HepG2 (cell line): ENCODE data around the gene BBIP1. TPM values are rescaled to one million over a fixed set of nuclear protein-coding genes. Genes with fewer than 3 reads are reported as not detected.

Experiments used
- BRD4 ChIP-seq: sonication (generic); formaldehyde crosslinking; IDR thresholded peaks from 2 replicates; pipeline ENCODE4 v1.4.0; 2020; ENCODE audit warnings: missing genetic modification reagents
- CENPT ChIP-seq: sonication (generic); formaldehyde crosslinking; IDR thresholded peaks from 2 replicates; pipeline ENCODE4 v1.8.0; 2022; ENCODE audit warnings: low read depth, mild to moderate bottlenecking, moderate library complexity, missing genetic modification reagents
- CENPX ChIP-seq: sonication (generic); formaldehyde crosslinking; IDR thresholded peaks from 2 replicates; pipeline ENCODE4 v1.9.0; 2021; ENCODE audit warnings: mild to moderate bottlenecking, missing genetic modification reagents, moderate library complexity
- ETV5 ChIP-seq: IDR thresholded peaks from 2 replicates; pipeline ENCODE4 v1.6.1; 2018; ENCODE audit warnings: missing biosample characterization, missing genetic modification reagents, inconsistent platforms, borderline replicate concordance
- FOSL1 ChIP-seq: sonication (generic); formaldehyde crosslinking; IDR thresholded peaks from 2 replicates; pipeline ENCODE4 v1.9.0; 2021; ENCODE audit warnings: missing genetic modification reagents, borderline replicate concordance
- GMEB1 ChIP-seq: sonication (generic); formaldehyde crosslinking; IDR thresholded peaks from 2 replicates; pipeline ENCODE4 v1.5.1; 2020; ENCODE audit warnings: missing genetic modification reagents, mild to moderate bottlenecking, borderline replicate concordance
- ISX ChIP-seq: sonication (generic); formaldehyde crosslinking; conservative IDR thresholded peaks from 2 replicates; pipeline ENCODE4 v1.5.0; 2020; ENCODE audit warnings: missing genetic modification reagents
- KDM2A ChIP-seq: sonication (generic); formaldehyde crosslinking; IDR thresholded peaks from 2 replicates; pipeline ENCODE4 v1.4.0; 2020; ENCODE audit warnings: low read depth, missing genetic modification reagents, borderline replicate concordance
- POLR2AphosphoS5 ChIP-seq: IDR thresholded peaks from 2 replicates; pipeline ENCODE4 v1.6.1; 2012; ENCODE audit warnings: low read depth, low read length
- PRDM10 ChIP-seq: sonication (generic); formaldehyde crosslinking; IDR thresholded peaks from 2 replicates; pipeline ENCODE4 v1.4.0; 2020; ENCODE audit warnings: low read depth, missing genetic modification reagents
- RNF2 ChIP-seq: fragments of 450-650 bp; conservative IDR thresholded peaks from 2 replicates; pipeline ENCODE4 v1.6.1; 2016; ENCODE audit warnings: low read depth
- SRF ChIP-seq: IDR thresholded peaks from 2 replicates; pipeline ENCODE4 v1.6.1; 2011; ENCODE audit warnings: mild to moderate bottlenecking, low read depth, low read length, moderate library complexity
- THAP9 ChIP-seq: sonication (generic); formaldehyde crosslinking; IDR thresholded peaks from 2 replicates; pipeline ENCODE4; 2020; ENCODE audit warnings: missing genetic modification reagents, mild to moderate bottlenecking, borderline replicate concordance
- ZC3H13 ChIP-seq: sonication (generic); formaldehyde crosslinking; IDR thresholded peaks from 2 replicates; pipeline ENCODE4 v1.8.1; 2023; ENCODE audit warnings: mild to moderate bottlenecking, missing genetic modification reagents, moderate library complexity
- ZNF101 ChIP-seq: sonication (generic); formaldehyde crosslinking; IDR thresholded peaks from 2 replicates; pipeline ENCODE4 v1.4.0; 2020; ENCODE audit warnings: mild to moderate bottlenecking, low read depth, missing genetic modification reagents, borderline replicate concordance
- ZNF232 ChIP-seq: sonication (generic); formaldehyde crosslinking; IDR thresholded peaks from 2 replicates; pipeline ENCODE4 v1.4.0; 2020; ENCODE audit warnings: missing genetic modification reagents, borderline replicate concordance
- ZNF256 ChIP-seq: sonication (generic); formaldehyde crosslinking; conservative IDR thresholded peaks from 2 replicates; pipeline ENCODE4 v1.4.0; 2020; ENCODE audit warnings: missing genetic modification reagents
- ZNF431 ChIP-seq: sonication (generic); formaldehyde crosslinking; IDR thresholded peaks from 2 replicates; pipeline ENCODE4 v1.9.0; 2022; ENCODE audit warnings: missing genetic modification reagents, low read depth, mild to moderate bottlenecking, borderline replicate concordance
- ZNF484 ChIP-seq: sonication (generic); formaldehyde crosslinking; IDR thresholded peaks from 2 replicates; pipeline ENCODE4 v1.5.1; 2020; ENCODE audit warnings: mild to moderate bottlenecking, low read depth, missing genetic modification reagents, borderline replicate concordance
- ZNF614 ChIP-seq: IDR thresholded peaks from 2 replicates; pipeline ENCODE4 v1.6.1; 2018; ENCODE audit warnings: missing biosample characterization, missing genetic modification reagents, inconsistent platforms, borderline replicate concordance
- polyA plus RNA-seq, 8 experiments: library from polyadenylated mRNA; depleted of rRNA in 3 of 8; stranded (reverse) in 7 of 8; unstranded in 1 of 8; fragments of >200 nt; fragmentation: Illumina TruSeq in 4 of 8; extraction: Trizol in 4 of 8; gene quantifications; 2 replicates each; pipeline versions ENCODE4 v1.2.1 to v1.2.3, GENCODE V29; 2011 to 2016; ENCODE audit warnings: low read depth in 4 of 8, missing spikeins in 1 of 8, mixed read lengths in 1 of 8; ENCODE audit not compliant: insufficient read depth in 1 of 8
- total RNA-seq, 5 experiments: library from RNA; depleted of rRNA; stranded (reverse); fragments of >200 nt; fragmentation: Illumina TruSeq; extraction: Trizol; gene quantifications; 2 replicates each; pipeline ENCODE4 v1.2.3, GENCODE V29; 2016; ENCODE audit warnings: low read depth in 1 of 5

The BBIP1 gene
- total and polyA plus RNA-seq, 2 of the 13 experiments (the other 11 are each of a cell fraction or from before 2014, with no cell fraction given): 18.3 to 24.1 TPM

- 0 out of 2 replicates have a peak, but pooled peaks have one; percentile 30 for TF ChIP-seq GMEB1 (CRISPR knock-in tag)
- no peak for TF ChIP-seq CENPT
- no peak for TF ChIP-seq SRF
- no peak for TF ChIP-seq ZNF101 (CRISPR knock-in tag)
- no peak for TF ChIP-seq ZNF232 (CRISPR knock-in tag)
- TF ChIP-seq ZC3H13 (CRISPR knock-in tag): 0 out of 2 replicates have a peak, but pooled peaks have one; percentile 45
- no peak; the same call in 1 of the 2 replicates for TF ChIP-seq KDM2A (CRISPR knock-in tag)
- TF ChIP-seq CENPX (CRISPR knock-in tag): no peak
- no peak for TF ChIP-seq ZNF431
- no peak; the same call in 1 of the 2 replicates for TF ChIP-seq ZNF614 (CRISPR knock-in tag)
- no peak for TF ChIP-seq ZNF484 (CRISPR knock-in tag)
- no peak for TF ChIP-seq ZNF256 (CRISPR knock-in tag)
- TF ChIP-seq ISX (CRISPR knock-in tag): no peak
- peak; percentile 40; the same call in 1 of the 2 replicates for TF ChIP-seq FOSL1 (CRISPR knock-in tag)
- TF ChIP-seq ETV5 (CRISPR knock-in tag): peak; percentile 46; the same call in 1 of the 2 replicates
- peak; percentile 37; the same call in 1 of the 2 replicates for TF ChIP-seq THAP9 (CRISPR knock-in tag)
- TF ChIP-seq RNF2: 0 out of 2 replicates have a peak, but pooled peaks have one; percentile 35
- peak; percentile 84 for TF ChIP-seq PRDM10 (CRISPR knock-in tag)
- TF ChIP-seq POLR2AphosphoS5: peak; percentile 50; the same call in 1 of the 2 replicates
- no peak; the same call in 1 of the 2 replicates for TF ChIP-seq BRD4 (CRISPR knock-in tag)
These were observed 46.6 kb downstream of the BBIP1 start (continued) for GRCh38 chr10:110872145-110872983.
